Retinal pigment epithelial cell (primary cell): ENCODE measurements around the gene NRP1.

ENCODE experiments used
- DNase-seq: peaks from one replicate; pipeline ENCODE4 v3.0.0-alpha.2; 2010; ENCODE audit warnings: low read depth
- H3K4me3 ChIP-seq: 2 replicates; pipeline ENCODE4 v1.5.1; 2011; ENCODE audit warnings: mild to moderate bottlenecking, low read length, control low read depth, moderate library complexity
- TF ChIP-seq, protein P1 (sequence below): conservative IDR thresholded peaks from 2 replicates; pipeline ENCODE4 v1.5.1; 2011; ENCODE audit warnings: low read depth, low read length, control low read depth, inconsistent platforms

Gene NRP1

GRCh38 chr10:33254556-33255160 lies 79.8 kb downstream of the NRP1 start:
- no peak for DNase-seq
- TF ChIP-seq, protein P1, sequence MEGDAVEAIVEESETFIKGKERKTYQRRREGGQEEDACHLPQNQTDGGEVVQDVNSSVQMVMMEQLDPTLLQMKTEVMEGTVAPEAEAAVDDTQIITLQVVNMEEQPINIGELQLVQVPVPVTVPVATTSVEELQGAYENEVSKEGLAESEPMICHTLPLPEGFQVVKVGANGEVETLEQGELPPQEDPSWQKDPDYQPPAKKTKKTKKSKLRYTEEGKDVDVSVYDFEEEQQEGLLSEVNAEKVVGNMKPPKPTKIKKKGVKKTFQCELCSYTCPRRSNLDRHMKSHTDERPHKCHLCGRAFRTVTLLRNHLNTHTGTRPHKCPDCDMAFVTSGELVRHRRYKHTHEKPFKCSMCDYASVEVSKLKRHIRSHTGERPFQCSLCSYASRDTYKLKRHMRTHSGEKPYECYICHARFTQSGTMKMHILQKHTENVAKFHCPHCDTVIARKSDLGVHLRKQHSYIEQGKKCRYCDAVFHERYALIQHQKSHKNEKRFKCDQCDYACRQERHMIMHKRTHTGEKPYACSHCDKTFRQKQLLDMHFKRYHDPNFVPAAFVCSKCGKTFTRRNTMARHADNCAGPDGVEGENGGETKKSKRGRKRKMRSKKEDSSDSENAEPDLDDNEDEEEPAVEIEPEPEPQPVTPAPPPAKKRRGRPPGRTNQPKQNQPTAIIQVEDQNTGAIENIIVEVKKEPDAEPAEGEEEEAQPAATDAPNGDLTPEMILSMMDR: no peak
- H3K4me3 ChIP-seq: no peak overlapping the region

DNA sequence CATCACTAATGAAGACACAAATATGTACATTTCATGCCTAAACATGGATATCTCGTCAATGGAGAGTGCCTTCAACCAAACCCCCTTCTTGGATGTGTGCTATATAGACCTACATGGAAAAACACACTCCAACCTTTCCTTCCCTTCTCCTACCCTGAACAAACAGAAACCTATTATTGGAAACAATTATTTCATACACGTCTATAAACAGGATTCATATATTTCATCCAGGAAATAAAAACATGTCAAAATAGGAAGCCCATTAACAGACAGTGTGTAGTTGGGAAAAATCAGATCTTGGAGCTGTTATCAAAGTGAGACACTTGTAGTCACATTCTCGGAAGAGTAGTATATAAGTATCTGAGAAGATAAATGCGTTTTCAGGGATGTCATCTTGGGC lies 81.1 kb downstream of the NRP1 start:
- no peak for DNase-seq
- TF ChIP-seq, protein P1: no peak
- no peak overlapping the region for H3K4me3 ChIP-seq

GRCh38 chr10:33252794-33253203 lies 81.7 kb downstream of the NRP1 start:
- TF ChIP-seq, protein P1: no peak
- no peak overlapping the region for H3K4me3 ChIP-seq
- no peak for DNase-seq

GRCh38 chr10:33252324-33252723 lies 82.1 kb downstream of the NRP1 start:
- no peak overlapping the region for H3K4me3 ChIP-seq
- TF ChIP-seq, protein P1: no peak
- no peak for DNase-seq

- no peak for DNase-seq
- TF ChIP-seq, protein P1: no peak
- no peak overlapping the region for H3K4me3 ChIP-seq
These were observed 84.7 kb downstream of the NRP1 start for GRCh38 chr10:33249659-33250345.

DNA sequence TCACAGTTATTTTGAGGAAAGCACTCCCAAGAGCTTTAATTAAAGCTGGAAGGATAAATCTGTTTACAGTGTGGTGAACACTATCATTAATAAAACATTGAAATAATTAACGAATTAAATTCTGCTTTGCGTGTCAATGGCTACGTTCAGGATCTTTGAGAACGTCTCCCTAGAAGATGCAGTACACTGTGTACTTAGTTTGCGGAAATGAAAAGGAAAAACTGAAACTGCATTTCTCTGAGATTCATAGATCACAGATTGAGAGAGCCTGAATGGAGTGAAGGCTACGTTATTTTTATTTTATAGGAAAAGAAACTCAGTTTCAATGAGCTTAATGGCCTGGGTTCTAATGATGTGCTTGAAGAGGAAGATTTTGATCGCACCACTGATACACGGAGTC lies 85.3 kb downstream of the NRP1 start:
- TF ChIP-seq, protein P1: no peak
- DNase-seq: no peak
- no peak overlapping the region for H3K4me3 ChIP-seq

DNA sequence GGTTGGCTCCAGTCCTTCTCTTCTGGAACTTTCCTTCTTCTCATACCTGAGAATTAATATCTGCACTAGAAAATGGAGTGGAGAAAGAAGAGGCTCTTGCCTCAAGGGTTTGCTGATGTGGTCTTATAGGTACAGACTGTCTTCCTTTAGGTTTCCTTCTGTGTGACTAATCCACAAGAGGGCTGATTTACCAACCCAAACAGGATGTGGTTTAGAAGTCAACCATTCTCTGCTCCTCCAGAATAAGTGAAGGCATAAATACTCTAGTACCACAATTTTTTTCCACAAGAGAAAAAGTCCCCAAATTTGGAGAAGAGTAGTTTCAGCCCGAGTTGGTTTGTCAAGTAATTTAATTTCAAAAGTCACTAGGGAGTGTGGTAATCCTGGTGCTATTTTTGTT lies 85.8 kb downstream of the NRP1 start:
- TF ChIP-seq, protein P1: no peak
- no peak overlapping the region for H3K4me3 ChIP-seq
- no peak for DNase-seq
